GM19397 (cell line): ENCODE results near the gene DIS3L2.
"Not testable (repeated sequence)": the region's sequence is repeated elsewhere in the genome, so short reads cannot be mapped to it uniquely, and the experiment has no call there.

Experiments
- ATAC-seq: cut with Tn5 transposase; IDR thresholded peaks from one replicate; pipeline ENCODE4 v1.9.1; 2021; ENCODE audit warnings: mild to moderate bottlenecking, moderate library complexity; ENCODE audit not compliant: unreplicated experiment

DIS3L2 gene

DNA sequence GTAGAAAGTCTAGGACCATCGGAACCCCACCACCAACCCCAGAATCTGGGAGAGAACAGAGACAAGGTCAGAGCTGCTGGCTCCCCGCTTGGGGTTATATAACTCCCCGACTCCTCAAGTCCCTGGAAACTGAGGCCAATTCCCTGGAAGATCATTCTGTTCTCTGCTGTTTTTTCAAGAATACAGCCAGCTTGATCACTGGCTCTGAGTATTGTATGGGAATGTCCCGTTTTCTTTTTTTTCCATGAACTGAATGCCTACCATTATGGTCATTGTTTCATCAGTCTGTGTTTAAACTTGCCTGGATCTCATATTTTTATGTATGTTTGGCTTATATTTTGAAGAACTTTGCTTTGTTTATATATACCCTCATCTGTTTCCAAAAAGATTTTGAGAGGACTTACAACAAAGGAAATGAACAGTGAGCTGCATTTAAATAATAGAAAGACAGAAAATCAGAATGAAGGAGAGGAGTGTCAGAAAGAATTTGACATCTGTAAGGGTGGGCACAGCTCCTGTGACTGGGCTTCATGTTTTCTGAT lies 327.0 kb downstream of the DIS3L2 start:
- no peak for ATAC-seq

DNA sequence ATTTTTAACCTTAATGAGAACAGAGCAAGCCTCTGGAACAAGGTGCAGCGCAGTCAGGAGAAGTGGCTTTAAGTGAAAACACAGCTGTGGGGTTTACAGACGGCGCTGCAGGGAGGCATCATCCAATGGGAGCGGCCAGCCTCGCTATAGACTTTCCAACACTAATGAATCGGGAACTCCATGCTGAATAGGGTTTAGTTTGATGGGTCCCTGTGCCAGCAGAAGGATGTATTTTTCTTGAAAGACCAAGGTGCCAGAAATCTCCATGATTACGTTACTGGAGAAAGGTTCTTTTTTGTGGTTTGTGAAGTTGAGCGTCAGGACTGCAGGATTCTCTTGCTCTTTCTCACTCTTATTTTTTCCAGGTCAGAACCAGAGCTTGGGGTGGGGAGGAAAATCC lies 329.2 kb downstream of the DIS3L2 start:
- no peak for ATAC-seq

- no peak for ATAC-seq
These were observed 329.8 kb downstream of the DIS3L2 start for GRCh38 chr2:232291343-232291742.

DNA sequence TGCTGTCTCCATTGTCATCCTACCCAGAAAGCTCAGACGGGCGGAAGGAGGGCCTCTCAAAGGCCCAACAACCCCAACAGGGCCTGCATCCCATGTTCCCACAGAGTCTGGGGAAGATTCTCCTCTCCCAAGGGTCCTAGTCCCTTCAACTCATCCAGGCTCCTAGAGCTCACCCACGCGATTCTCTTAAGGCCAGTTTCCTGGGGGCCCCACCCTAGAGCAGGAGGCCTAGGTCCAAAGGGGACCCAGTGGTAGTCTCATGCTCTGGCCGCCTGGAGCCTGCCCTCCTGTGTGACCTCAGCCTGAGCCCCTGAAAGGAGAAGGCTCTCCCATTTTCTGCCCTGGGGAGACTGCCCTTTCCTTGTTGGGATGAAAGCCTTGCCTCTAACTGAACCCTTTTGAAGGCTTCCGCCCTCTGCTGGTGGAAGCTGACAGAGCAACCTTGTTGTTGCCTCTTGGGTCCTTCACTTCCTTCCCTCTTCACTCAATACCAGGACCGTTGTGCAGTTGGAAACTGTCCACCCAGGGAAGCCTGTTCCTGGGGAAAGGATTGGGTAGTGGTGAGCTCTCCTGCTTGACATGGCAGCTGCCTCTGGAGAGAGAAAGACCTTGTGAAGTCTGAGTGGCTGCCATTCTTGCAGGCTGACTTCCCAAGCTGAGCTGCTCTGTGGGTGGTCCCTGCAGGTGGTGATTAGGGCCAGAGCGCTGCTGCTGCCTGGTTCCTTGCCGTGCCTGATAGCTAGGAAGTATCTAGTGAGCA lies 331.1 kb downstream of the DIS3L2 start:
- ATAC-seq: no peak

DNA sequence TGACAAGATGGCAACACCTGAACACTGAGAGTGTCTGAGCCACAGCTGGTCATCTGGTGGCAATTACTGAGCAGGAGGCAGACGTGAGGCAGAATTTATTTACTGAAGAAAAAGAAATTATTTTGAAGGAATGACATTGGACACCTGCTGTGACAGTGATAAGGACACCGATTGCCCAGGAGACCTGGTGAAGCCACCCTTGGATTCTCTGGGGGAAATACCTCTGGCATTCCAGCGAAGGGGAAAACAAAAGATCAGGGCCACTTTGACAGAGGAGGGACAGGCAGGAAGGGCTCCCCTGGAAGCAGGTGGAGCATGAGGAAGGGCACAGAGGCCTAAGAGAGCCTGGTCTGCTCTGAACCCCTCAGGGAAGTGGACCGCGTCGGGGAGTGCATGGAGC lies 331.7 kb downstream of the DIS3L2 start:
- ATAC-seq: no peak

DNA sequence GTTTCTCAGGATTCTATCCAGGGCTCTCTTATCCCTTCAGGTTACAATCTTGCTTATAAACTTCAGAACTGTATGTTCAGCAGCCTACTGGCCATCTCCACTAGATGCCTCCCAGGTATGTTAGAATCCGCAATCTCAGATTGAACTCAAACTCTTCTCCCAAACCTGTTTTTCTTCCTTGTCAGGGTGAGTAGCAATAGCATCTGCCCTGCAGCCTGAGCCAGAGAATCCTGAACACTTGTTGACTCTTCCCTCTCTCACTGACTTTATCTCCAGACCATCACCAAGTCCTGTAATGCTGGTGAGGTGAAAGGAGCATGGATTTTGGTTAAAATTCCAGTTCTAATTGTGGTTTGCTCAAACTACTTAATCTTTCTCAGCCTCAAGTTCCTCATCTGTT lies 334.5 kb downstream of the DIS3L2 start:
- ATAC-seq: no peak

GRCh38 chr2:232296776-232297525 lies 335.4 kb downstream of the DIS3L2 start:
- no peak for ATAC-seq

DNA sequence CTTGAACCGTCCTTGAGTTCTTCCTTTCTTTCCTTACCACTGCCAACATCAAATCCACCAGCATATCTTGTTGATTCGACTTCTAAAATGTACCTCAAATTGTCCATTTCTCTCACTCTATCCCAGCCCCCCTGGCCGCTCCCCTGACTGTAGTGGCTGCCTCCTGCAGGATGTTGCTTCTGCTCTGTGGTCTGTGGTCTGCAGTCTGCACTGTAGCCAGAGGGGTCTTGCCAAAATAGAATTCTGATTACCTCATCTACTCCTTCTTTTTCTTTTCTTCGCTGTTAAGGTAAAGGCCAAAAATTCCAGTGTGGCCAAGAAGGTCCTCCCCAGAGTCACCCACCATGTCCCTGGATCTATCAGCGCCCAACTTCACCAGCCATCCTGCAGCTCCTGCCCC lies 337.6 kb downstream of the DIS3L2 start:
- no peak for ATAC-seq

- no peak for ATAC-seq
These were observed 338.6 kb downstream of the DIS3L2 start for GRCh38 chr2:232299927-232300674.

DNA sequence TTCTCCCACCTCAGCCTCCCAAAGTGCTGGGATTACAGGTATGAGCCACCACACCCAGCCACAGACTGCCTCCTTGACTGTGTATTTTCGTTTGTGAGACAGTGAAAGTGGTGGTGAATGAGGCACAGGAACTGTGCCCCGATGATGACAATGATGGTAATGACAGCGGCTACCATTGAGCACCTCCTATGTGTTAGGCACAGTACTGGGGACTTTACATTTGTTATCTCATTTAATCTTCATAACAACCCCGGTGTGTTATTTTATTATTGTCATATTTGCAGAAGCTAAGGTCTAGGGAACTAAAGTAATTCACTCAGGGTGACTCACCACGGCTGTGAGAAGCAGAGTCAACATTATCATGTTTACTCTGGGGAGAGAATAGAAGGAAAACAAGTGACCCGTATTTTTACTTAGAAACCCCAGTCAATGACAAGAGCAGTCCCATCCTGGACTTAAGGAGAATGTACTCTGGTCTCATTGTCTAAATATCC lies 339.4 kb downstream of the DIS3L2 start:
- ATAC-seq: no peak

DNA sequence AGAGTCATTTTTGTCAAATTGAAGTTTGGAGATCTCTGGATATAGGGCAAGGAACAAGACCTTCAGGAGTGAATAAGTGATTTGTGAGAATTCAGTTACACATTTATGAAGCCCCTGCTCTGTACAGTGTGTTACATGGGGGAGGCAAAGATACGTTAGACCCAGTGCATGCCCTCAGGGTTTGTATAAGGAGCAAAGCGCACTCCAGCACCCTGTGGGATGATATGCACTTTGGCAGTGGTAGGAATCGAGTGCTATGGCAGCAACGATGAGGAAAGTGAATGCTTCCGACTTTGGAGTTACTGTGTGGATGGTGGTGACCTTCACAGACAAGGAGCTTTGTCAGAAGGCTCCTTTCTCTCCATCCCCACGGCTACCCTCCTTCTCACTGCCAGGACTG lies 342.7 kb downstream of the DIS3L2 start:
- ATAC-seq: no peak

GRCh38 chr2:232306741-232307305 lies 345.3 kb downstream of the DIS3L2 start:
- no peak for ATAC-seq

DNA sequence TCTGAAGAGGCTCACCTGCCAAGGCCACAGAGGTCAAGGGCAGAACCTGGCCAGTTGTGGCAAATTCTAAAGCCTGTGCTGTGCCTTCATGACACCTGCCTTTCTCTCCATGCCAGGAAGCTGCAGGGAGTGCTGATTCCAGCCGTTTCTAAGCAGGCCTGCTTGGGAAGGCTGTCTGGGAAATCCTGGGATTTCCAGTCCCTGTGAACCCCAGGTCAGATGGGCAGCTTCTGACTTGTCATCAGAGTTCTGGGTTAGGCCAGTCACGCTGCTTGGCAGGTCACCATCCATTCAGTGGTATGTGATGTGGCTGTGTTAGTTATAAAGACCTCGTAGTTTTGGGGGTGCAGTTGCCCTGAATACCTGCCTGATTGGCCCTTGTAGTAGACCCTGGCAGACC lies 346.3 kb downstream of the DIS3L2 start:
- no peak for ATAC-seq

GRCh38 chr2:232308986-232309385 lies 347.5 kb downstream of the DIS3L2 start:
- no peak for ATAC-seq

GRCh38 chr2:232309592-232309991 lies 348.1 kb downstream of the DIS3L2 start:
- ATAC-seq: no peak

- ATAC-seq: no peak
These were observed 348.6 kb downstream of the DIS3L2 start for GRCh38 chr2:232310121-232310520.

GRCh38 chr2:232310696-232311095 lies 349.2 kb downstream of the DIS3L2 start:
- no peak for ATAC-seq

- ATAC-seq: not testable (repeated sequence)
These were observed 352.1 kb downstream of the DIS3L2 start for GRCh38 chr2:232313645-232314044.

DNA sequence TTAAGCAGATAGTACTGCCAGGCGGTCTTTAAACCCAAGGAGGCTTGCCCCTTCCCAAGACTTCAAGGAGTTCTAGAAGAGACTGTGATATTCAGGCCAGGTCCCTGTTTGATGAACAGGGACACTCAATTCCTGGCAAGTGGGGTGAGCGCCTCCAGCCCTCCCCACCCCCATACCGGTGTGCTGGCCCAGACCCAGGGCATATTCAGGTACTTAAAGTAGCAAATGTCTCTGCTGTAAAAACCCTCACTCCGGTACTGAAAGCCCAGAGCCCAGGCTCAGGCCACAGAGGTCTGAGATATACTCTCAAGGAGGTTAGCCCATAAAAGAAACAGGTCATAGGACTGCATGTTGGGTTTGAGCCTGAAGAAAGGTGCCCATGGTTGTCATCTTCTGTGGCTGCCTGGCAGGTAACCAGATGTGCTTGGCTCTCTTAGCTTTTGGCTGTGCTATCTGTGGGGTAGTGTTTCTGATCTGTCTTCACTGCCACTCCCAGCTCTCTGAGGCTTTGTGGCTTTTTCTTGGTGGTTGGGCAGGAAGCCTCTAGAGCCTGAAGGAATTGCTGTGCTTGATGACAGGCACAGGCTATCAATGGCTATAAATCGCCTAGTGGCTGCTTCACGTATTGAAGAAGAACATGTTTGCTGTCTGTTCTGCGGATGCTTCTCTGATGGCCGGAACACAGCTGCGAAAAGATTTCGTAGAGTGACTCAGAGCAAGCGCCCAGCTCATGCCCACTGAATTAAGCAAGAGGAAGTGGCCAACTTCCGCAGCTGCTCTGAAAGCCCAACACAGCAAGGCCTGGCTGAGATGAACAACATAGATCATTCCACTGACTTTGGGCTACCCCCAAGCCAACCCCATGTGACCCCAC lies 353.8 kb downstream of the DIS3L2 start:
- ATAC-seq: peak; percentile 76

GRCh38 chr2:232315923-232316299 lies 354.4 kb downstream of the DIS3L2 start:
- no peak for ATAC-seq
